Measurements from ENCODE around the gene TBC1D17.

Gene TBC1D17

DNA sequence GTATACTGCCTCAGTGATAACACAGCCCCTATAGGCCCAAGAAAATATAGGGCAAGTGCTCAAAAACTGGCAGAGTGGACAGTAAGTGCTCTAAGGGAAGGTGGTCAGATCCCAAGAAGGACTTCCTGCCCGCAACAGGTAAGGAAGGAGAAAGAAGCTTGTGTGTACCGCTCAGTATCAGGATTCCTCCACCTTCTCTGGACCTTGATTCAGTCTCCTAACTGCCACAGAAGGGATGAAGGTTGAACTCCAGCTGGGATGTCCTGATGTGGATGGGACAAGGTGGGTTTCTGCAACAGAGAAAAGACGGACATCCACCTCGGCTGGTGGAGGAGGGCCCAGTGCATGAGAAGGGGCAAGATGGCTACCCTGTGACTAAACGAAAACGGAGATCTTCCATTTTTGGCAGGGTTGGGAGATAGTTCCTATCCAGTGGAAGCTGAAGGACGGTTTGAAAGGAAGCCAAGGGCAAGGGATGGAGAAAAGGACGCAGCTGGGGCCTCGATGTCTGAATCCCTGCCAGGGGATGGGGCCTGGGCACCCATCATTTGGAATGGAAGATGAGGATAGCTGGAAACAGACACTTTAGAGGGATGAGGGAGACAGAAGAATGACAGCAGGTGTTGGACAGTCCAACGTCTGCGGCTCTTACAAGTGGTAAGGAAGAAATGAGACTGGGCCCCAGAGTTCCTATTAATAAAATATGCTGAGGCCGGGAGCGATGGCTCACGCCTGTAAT lies 50.2 kb downstream of the TBC1D17 start:
- no peak for TF ChIP-seq CTCF (IDR thresholded peaks at IDR 0.05; ENCODE audit: extremely low read depth, missing control alignments)
- no peak for DNase-seq (ENCODE audit: low spot score)

- TF ChIP-seq CTCF (IDR thresholded peaks at IDR 0.05; ENCODE audit: extremely low read depth, missing control alignments): no peak
- peak; percentile 95 for DNase-seq (ENCODE audit: low spot score)
These were observed 51.7 kb downstream of the TBC1D17 start, which contains the start of the genes ATF5 and NUP62 for GRCh38 chr19:49929121-49929610. TSS of gene ATF5 (plus strand) at chr19:49929205. CDS start at chr19:49930851, 1,646 bp downstream. TSS of gene NUP62 (minus strand) at chr19:49929504. CDS start at chr19:49909807, 19,697 bp downstream.

- no peak for TF ChIP-seq CTCF (IDR thresholded peaks at IDR 0.05; ENCODE audit: extremely low read depth, missing control alignments)
- peak; percentile 95 for DNase-seq (ENCODE audit: low spot score)
These were observed 52.3 kb downstream of the TBC1D17 start for GRCh38 chr19:49929611-49930482.

DNA sequence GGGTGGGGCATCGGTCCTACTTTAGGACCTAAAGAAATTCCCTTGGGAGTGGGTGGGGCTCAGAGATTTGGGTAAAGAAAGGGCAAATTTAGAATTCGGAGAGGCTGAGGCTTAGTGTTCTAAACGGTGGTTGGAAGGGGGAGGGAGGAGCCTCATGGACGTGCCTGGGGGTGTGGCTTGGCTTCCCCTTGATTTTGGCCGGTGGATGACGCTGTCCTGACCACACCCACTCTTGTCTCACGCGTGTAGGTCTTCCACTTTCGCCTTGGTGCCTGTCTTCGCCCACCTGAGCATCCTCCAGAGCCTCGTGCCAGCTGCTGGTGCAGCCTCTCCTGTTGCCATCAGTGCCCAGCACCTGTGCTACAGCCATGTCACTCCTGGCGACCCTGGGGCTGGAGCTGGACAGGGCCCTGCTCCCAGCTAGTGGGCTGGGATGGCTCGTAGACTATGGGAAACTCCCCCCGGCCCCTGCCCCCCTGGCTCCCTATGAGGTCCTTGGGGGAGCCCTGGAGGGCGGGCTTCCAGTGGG lies 53.0 kb downstream of the TBC1D17 start:
- no peak for DNase-seq (ENCODE audit: low spot score)
- no peak for TF ChIP-seq CTCF (IDR thresholded peaks at IDR 0.05; ENCODE audit: extremely low read depth, missing control alignments)

DNA sequence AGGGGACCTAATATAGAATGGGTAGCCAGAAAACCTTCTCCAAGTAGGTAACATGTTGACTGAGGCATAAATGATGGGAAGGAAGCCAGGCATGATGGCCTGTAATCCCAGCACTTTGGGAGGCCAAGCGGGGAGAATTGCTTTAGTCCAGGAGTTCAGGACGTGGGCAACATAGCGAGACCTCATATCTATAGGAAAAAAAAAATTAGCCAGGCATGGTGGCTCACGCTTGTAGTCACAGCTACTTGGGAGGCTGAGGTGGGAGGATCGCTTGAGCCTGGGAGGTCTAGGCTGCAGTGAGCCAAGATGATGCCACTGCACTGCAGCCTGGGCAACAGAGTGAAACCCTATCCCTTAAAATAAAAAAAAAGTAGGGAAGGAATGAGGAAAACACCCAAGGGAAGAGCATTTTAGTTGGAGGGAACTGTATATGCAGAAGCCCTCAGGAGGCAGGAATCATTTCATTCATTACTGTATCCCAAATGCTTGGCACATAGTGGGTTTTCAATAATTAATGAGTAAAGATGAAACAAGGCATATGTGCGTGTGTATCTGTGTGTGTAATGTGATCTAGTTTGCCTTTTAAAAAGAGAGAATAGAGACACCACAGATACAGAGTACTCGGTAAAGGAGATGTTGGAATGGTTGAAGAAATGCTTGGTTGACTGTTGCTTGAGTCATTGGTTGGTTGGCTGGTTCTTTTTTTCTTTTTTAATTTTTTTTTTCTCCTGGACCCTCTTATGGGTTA lies 54.0 kb downstream of the TBC1D17 start:
- TF ChIP-seq CTCF (IDR thresholded peaks at IDR 0.05; ENCODE audit: extremely low read depth, missing control alignments): no peak
- no peak for DNase-seq (ENCODE audit: low spot score)

DNA sequence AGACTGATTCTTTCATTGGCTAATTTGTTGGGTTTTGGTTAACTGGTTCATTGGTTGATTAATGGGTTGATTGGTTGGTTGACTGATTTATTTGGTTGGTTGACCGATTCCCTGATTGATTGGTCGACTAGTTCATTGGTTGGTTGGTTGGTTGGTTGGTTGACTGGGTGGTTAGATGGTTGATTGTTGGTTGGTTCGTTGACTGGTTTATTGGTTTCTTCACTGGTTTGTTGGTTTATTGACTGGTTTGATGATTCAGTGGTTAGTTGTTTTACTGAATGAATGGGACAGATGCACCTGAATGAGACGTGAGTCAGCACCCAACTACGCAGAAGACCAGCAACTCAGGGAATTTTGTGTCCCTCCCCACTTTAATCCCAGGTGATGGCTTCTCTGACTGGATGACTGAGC lies 54.5 kb downstream of the TBC1D17 start:
- DNase-seq (ENCODE audit: low spot score): no peak
- no peak for TF ChIP-seq CTCF (IDR thresholded peaks at IDR 0.05; ENCODE audit: extremely low read depth, missing control alignments)

All from GM20000 (cell line).